Stimulated activated CD8-positive, alpha-beta memory T cell treated with anti-CD3 and anti-CD28 coated beads, Interleukin-7, amount 100 ng/mL, for 24 hours (primary cell): ENCODE results near the gene RETSAT.
"Not testable (repeated sequence)": the region's sequence is repeated elsewhere in the genome, so short reads cannot be mapped to it uniquely, and the experiment has no call there.

Experiments used
- DNase-seq: peaks from one replicate; pipeline ENCODE4 v3.0.0-alpha.2; 2020; ENCODE audit warnings: low read depth

Gene RETSAT

DNA sequence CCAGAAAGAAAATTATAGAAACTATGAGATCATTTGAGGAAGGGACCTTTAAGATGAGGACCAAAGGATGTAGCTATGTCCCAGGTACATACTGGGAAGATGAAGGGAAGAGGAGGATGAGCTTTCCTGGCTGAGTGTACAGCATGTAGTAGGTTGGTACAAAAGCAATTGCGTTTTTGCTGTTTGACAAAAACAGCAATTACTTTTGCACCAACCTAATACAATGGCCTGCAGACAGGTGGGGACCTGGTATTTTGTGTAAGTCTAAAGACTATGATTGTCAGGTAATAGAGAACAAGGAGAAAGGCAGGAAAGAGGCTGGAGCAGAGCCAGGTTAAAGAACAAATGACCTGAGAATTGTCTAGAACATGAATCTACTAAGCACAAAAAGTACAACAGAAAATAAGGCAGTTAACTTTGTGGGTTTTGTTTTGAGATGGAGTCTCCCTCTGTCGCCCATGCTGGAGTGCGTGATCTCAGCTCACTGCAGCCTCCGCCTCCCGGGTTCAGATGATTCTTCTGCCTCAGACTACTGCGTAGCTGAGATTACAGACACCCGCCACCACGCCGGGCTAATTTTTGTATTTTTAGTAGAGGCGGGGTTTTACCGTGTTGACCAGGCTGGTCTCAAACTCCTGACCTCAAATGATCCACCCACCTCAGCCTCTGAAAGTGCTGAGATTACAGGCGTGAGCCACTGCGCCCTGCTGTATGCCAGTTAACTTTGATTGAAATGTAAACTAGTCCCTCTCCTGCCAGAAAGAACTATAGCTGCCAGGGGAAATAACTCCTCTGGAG, 23.3 kb downstream of the RETSAT start:
- DNase-seq = no peak

DNA sequence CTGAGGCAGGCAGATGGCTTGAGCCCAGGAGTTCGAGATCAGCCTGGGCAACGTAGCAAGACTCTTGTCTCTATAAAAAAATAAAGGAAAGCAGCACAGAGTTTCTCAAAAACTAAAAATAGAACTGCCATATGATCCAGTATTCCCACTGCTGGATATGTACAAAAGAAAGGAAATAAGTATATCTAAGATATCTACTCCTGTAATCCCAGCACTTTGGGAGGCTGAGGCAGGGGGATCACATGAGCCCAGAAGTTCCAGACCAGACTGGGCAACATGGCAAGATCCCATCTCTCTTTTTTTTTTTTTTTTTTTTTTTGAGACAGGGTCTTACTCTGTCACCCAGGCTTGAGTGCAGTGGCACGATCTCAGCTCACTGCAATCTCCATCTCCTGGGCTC, 24.6 kb downstream of the RETSAT start:
- not testable (repeated sequence) for DNase-seq

GRCh38 chr2:85329181-85329651, 25.1 kb downstream of the RETSAT start:
- no peak for DNase-seq

- DNase-seq = peak; percentile 90
Observed at GRCh38 chr2:85327822-85328617, 26.3 kb downstream of the RETSAT start, which contains the start of gene TGOLN2. TGOLN2 (minus strand) TSS chr2:85327989; CDS start chr2:85327962, 27 bp downstream.

- DNase-seq = peak; percentile 24
Observed at GRCh38 chr2:85327160-85327821, 27.0 kb downstream of the RETSAT start.

- DNase-seq = peak; percentile 21
Observed at GRCh38 chr2:85326406-85327159, 27.7 kb downstream of the RETSAT start.

DNA sequence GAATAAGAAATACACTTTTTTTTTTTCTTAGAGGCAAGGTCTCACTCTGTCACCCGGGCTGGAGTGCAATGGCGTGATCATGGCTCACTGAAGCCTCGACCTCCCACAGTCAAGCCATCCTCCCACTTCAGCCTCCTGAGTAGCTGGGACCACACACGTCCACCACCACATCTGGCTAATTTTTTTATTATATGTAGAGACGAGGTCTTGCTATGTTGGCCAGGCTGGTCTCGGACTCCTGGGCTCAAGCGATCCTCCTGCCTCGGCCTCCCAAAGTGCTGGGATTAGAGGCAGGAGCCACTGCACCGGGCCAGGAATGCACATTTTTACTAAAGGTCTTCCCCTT, 28.9 kb downstream of the RETSAT start:
- DNase-seq = no peak

DNA sequence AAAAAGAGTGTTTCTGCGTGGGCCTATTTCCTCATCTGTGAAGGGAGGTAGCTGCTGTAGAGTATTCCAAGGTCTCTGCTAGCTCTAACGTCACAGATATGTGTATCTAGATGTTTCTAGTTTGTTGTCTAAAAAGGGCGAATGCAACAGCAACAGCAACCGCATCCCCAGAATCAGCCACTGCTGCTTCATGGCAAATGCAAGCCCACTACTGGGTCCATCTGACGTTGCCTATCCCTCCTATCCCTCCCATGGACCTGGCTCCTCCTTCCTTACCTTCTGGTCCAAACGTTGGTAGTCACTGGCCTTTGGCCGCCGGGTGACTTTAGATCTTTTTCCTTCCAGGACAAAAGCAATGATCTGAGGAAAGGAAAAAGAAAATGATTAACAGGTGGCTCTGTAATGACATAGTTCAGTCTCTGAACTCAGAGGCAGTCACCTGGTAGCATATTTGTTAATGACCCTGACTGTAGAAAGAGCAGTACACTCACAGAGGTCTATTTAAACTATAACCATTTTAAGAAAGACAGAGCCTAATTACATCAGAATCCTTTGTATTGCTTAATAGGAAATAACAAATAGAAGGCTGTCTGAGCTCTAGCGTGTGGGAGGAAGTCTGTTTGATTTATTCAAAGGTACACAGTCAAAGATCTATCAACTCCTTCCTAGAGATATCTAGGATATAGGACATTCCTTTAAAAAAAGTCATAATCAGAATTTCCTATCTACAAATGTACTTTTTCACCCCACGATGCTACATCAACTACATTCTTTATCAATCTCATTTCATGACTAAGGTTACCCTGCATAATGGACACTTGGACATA, 29.5 kb downstream of the RETSAT start:
- no peak for DNase-seq

- not testable (repeated sequence) for DNase-seq
Observed at GRCh38 chr2:85323988-85324367, 30.4 kb downstream of the RETSAT start.

GRCh38 chr2:85323351-85323987, 30.9 kb downstream of the RETSAT start:
- no peak for DNase-seq

DNA sequence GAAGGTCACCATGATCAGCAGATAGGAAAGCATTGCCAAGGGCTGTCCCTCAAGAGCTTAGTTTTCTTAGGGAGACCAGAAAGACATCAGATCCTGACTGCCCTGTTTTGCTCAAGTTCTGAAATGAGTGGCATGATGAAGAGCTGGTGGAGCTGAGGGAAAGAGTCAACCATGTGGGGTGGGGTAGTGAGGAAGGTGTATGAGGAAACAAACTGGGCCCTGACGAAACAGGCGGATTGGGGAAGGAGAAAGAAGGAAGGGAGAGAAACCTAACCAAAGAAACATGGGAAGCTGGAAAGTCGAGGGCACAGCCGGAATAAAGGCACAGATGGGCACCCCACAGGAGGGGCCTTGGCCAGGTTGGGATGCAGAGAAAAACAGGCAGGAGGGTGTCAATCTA, 34.5 kb downstream of the RETSAT start:
- DNase-seq = no peak

DNA sequence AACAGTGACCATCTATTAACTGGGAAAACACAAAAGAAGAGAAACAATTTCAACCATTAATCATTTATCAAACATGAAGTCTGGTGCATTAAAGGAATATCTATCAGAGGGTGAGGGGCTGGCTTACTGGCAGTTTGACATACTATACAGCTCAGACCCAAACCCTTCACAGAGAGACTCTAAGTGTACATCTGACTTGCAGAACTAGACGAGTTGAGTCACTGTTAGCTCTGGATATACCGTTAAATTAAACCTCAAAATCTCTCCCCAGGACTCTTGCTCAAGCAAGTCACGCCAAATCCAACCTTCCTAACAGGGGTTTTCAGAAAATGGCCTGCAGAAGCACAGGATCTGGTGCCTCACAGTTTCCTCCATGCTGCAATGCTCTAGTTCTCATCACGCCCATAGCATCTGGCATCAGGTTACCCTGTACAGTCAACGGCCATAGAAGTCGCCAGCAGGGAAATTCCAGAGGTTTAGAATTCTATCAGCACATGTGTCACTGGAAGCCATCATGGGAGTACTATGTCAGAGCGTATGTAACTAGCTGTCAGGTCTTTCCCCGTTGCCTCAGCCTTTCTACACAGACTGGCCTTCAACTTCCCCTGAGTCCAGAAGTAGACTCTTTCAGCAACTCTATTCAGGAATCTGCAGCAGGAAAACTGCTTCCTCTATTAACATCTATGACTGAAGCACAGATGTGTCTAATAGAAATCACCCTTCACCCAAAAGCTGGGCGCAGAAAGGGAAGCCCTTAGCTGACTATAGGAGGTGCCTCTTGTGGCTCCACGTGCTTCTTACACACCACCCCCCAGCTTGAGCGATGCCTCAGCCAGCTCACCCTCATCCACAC, 35.9 kb downstream of the RETSAT start:
- no peak for DNase-seq

- not testable (repeated sequence) for DNase-seq
Observed at GRCh38 chr2:85315921-85316320, 38.4 kb downstream of the RETSAT start.

DNA sequence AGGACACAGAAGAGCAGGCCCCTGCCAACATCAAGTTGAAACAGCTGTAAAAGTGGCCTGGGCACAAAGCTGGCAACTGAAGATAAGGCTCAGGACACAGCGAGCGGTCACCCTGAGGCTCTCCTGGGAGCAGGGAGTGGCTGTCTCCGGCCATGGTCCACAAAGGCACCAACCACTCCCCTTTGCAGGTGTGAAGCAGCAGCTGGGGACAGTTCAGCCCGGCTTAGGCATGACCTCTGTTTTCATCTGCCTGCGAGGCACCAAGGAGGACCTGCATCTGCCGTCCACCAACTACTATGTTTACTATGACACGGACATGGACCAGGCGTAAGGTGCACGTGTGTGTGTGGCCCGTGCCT, 39.5 kb downstream of the RETSAT start:
- no peak for DNase-seq

DNA sequence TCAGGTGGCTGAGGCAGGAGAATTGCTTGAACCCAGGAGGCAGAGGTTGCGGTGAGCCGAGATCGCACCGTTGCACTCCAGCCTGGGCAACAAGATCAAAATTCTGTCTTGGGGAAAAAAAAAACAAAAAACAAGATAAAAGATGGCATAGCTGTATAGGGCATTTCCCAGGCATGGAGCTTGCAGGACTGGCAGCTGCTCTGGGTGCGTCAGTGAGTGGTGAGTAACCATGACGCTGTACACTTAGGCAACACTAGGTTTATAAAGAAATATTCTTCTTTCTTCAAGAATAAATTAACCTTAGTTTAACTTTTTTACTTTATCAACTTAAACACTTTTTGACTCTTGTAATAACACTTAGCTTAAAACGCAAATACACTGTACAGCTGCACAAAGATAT, 41.9 kb downstream of the RETSAT start:
- DNase-seq = no peak

DNA sequence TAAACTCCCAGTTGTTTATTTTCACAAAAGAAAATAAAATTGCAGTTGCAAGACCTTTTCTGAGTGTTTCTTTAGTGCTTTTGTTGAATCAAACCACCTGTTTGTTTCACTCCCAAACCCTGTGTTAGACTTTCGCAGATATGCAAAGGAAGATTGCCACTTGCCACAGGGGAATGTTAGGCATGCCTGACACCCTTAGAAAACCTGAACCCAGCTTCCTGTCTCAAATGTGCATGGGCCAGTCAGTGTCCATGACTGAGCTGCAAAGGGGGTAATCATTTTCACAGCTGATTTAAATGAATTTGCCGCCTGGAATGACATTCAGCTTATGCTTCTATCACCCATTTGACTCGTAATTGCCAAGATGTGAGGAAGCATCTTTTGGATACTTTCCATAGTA, 44.0 kb downstream of the RETSAT start:
- DNase-seq = no peak

- DNase-seq = no peak
Observed at GRCh38 chr2:85309699-85310321, 44.5 kb downstream of the RETSAT start.

- DNase-seq = no peak
Observed at GRCh38 chr2:85308896-85309555, 45.3 kb downstream of the RETSAT start.

DNA sequence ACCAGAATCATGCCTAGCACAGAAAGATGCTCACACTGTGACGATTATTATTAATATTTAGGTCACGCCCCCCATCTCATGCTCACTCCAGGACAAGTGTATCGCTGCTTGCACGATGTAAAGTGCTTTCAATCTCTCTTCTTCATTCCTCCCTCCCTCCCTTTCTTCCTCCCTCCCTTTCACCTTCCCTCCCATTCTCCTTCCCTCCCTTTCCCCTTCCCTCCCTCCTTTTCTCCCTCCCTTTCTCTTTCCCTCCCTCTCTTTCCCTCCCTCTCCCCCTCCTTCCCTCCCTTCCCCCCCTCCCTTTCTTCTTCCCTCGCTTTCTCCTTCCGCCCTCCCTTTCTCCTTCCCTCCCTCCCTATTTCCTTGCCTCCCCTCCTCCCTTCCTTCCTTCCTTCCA, 46.1 kb downstream of the RETSAT start:
- no peak for DNase-seq
